ENCODE data around the gene CCDC85B.
A peak's percentile ranks its signal among the peaks of the same experiment; 100 is the strongest.
"Not testable (repeated sequence)": the region's sequence is repeated elsewhere in the genome, so short reads cannot be mapped to it uniquely, and the experiment has no call there.

CCDC85B gene

GRCh38 chr11:65890324-65891218, at the start of gene CCDC85B:
CCDC85B (plus strand) TSS chr11:65890673; CDS start chr11:65890784, 111 bp downstream.
- DNase-seq (ENCODE audit: low read depth in 2 of 2) = peak; percentile 89 to 90

- no peak for DNase-seq (ENCODE audit: low read depth in 2 of 2)
These were observed 48.3 kb upstream of the CCDC85B start for GRCh38 chr11:65842144-65842543.

GRCh38 chr11:65843811-65844210, 46.7 kb upstream of the CCDC85B start:
- no peak for DNase-seq (ENCODE audit: low read depth in 2 of 2)

GRCh38 chr11:65844231-65844872, 46.1 kb upstream of the CCDC85B start:
- no peak for DNase-seq (ENCODE audit: low read depth in 2 of 2)

GRCh38 chr11:65847746-65848145, 42.7 kb upstream of the CCDC85B start:
- no peak for DNase-seq (ENCODE audit: low read depth in 2 of 2)

- not testable (repeated sequence) for DNase-seq (ENCODE audit: low read depth in 2 of 2)
These were observed 41.8 kb upstream of the CCDC85B start for GRCh38 chr11:65848693-65849092.

GRCh38 chr11:65849366-65849765, 41.1 kb upstream of the CCDC85B start:
- no peak for DNase-seq (ENCODE audit: low read depth in 2 of 2)

GRCh38 chr11:65849771-65850216, 40.7 kb upstream of the CCDC85B start:
- no peak for DNase-seq (ENCODE audit: low read depth in 2 of 2)

GRCh38 chr11:65850217-65851082, 40.0 kb upstream of the CCDC85B start:
- no peak for DNase-seq (ENCODE audit: low read depth in 2 of 2)

- no peak for DNase-seq (ENCODE audit: low read depth in 2 of 2)
These were observed 39.3 kb upstream of the CCDC85B start for GRCh38 chr11:65851083-65851579.

GRCh38 chr11:65851811-65852507, 38.5 kb upstream of the CCDC85B start:
- no peak for DNase-seq (ENCODE audit: low read depth in 2 of 2)

- no peak for DNase-seq (ENCODE audit: low read depth in 2 of 2)
These were observed 37.8 kb upstream of the CCDC85B start for GRCh38 chr11:65852508-65853245.

- no peak for DNase-seq (ENCODE audit: low read depth in 2 of 2)
These were observed 37.1 kb upstream of the CCDC85B start for GRCh38 chr11:65853246-65853979.

- DNase-seq (ENCODE audit: low read depth in 2 of 2) = no peak
These were observed 36.3 kb upstream of the CCDC85B start for GRCh38 chr11:65854161-65854592.

GRCh38 chr11:65854852-65855837, 35.3 kb upstream of the CCDC85B start:
- DNase-seq (ENCODE audit: low read depth in 2 of 2) = no peak

- no peak for DNase-seq (ENCODE audit: low read depth in 2 of 2)
These were observed 34.5 kb upstream of the CCDC85B start for GRCh38 chr11:65855927-65856363.

- DNase-seq (ENCODE audit: low read depth in 2 of 2) = no peak
These were observed 33.6 kb upstream of the CCDC85B start for GRCh38 chr11:65856689-65857499.

- DNase-seq (ENCODE audit: low read depth in 2 of 2) = no peak
These were observed 33.0 kb upstream of the CCDC85B start for GRCh38 chr11:65857500-65857852.

All from fibroblast of skin of left quadriceps (primary cell).